IPS DF 19.7 (cell line): ENCODE measurements around the gene CSDE1.

Experiments used
- DNase-seq: peaks from one replicate; pipeline ENCODE4 v3.0.0-alpha.2; 2013; ENCODE audit warnings: low read depth, low spot score

The CSDE1 gene

GRCh38 chr1:114749835-114750234 lies 7.9 kb downstream of the CSDE1 start:
- DNase-seq, result no peak

GRCh38 chr1:114746450-114747121 lies 11.2 kb downstream of the CSDE1 start:
- DNase-seq, result no peak

GRCh38 chr1:114745291-114745690 lies 12.5 kb downstream of the CSDE1 start:
- DNase-seq, result no peak

- no peak for DNase-seq
Observed at GRCh38 chr1:114741963-114742746, 15.6 kb downstream of the CSDE1 start.

GRCh38 chr1:114740331-114740730 lies 17.5 kb downstream of the CSDE1 start:
- DNase-seq, result no peak

GRCh38 chr1:114737314-114737849 lies 20.4 kb downstream of the CSDE1 start:
- DNase-seq, result no peak

GRCh38 chr1:114735479-114735878 lies 22.3 kb downstream of the CSDE1 start:
- no peak for DNase-seq

- DNase-seq, result no peak
Observed at GRCh38 chr1:114729782-114730181, 28.0 kb downstream of the CSDE1 start.

GRCh38 chr1:114728553-114728952 lies 29.2 kb downstream of the CSDE1 start:
- no peak for DNase-seq

- DNase-seq, result no peak
Observed at GRCh38 chr1:114725230-114725629, 32.6 kb downstream of the CSDE1 start.

GRCh38 chr1:114723915-114724314 lies 33.9 kb downstream of the CSDE1 start:
- DNase-seq, result no peak

GRCh38 chr1:114723457-114723856 lies 34.3 kb downstream of the CSDE1 start:
- DNase-seq, result no peak

- DNase-seq, result no peak
Observed at GRCh38 chr1:114720492-114720891, 37.3 kb downstream of the CSDE1 start.

GRCh38 chr1:114719424-114719787 lies 38.4 kb downstream of the CSDE1 start:
- DNase-seq, result no peak

- no peak for DNase-seq
Observed at GRCh38 chr1:114718661-114719423, 38.9 kb downstream of the CSDE1 start.

GRCh38 chr1:114716304-114717170 lies 41.2 kb downstream of the CSDE1 start, which contains the start of gene NRAS:
TSS of gene NRAS (minus strand) at chr1:114716771. CDS start at chr1:114716160, 611 bp downstream.
- peak; percentile 47 for DNase-seq

- DNase-seq, result no peak
Observed at GRCh38 chr1:114715952-114716303, 41.9 kb downstream of the CSDE1 start.

GRCh38 chr1:114712977-114713376 lies 44.8 kb downstream of the CSDE1 start:
- DNase-seq, result no peak

- no peak for DNase-seq
Observed at GRCh38 chr1:114710360-114710759, 47.4 kb downstream of the CSDE1 start.

- no peak for DNase-seq
Observed at GRCh38 chr1:114707604-114708003, 50.2 kb downstream of the CSDE1 start.

GRCh38 chr1:114703242-114703641 lies 54.5 kb downstream of the CSDE1 start:
- DNase-seq, result no peak
